GM10248 (cell line): ENCODE data around the gene ZNF714.
"Not testable (repeated sequence)": the region's sequence is repeated elsewhere in the genome, so short reads cannot be mapped to it uniquely, and the experiment has no call there.

ENCODE experiments used
- CTCF ChIA-PET: fragments of 300-600 bp; sonication (Branson Sonifier 250); formaldehyde crosslinking; extraction: SDS; loops from one replicate; lab custom pipeline; 2021; ENCODE audit warnings: antibody characterized with exemption; lab: Yijun Ruan, JAX
- POLR2A ChIA-PET: fragments of 350-650 bp; sonication (Branson Sonifier 250); formaldehyde crosslinking; extraction: SDS; loops from one replicate; lab custom pipeline; 2020; ENCODE audit warnings: antibody characterized with exemption; lab: Yijun Ruan, JAX
- DNase-seq: peaks from one replicate; pipeline ENCODE4 v3.0.0; 2012; ENCODE audit errors: extremely low spot score
- CTCF ChIP-seq: IDR thresholded peaks from 2 replicates; pipeline ENCODE4 v1.5.1; 2012; ENCODE audit warnings: mild to moderate bottlenecking, low read depth; ENCODE audit errors: extremely low read depth, missing control alignments, control extremely low read depth

The ZNF714 gene

GRCh38 chr19:21138130-21138529 lies 56.1 kb downstream of the ZNF714 start:
- CTCF ChIA-PET = no interaction called here
- POLR2A ChIA-PET = no interaction called here
- no peak for TF ChIP-seq CTCF
- no peak for DNase-seq

- CTCF ChIA-PET, DNase-seq: not testable (repeated sequence)
- POLR2A ChIA-PET = interaction anchor here (0.7 kb wide), 1 partner anchor 37 kb away, joined by 3 read pairs; no protein-coding TSS in a partner anchor
Observed at GRCh38 chr19:21141006-21141405, 59.0 kb downstream of the ZNF714 start.

- POLR2A ChIA-PET = interaction anchor here (0.7 to 1.1 kb wide), 4 partner anchors 9 to 626 kb away, joined by 3 to 6 read pairs (median 4); partner anchors contain the start of genes ZNF100 and ZNF714
- DNase-seq = peak; percentile 83
- CTCF ChIA-PET = no interaction called here
- no peak for TF ChIP-seq CTCF
Observed at GRCh38 chr19:21141787-21142464, 59.9 kb downstream of the ZNF714 start, which contains the start of gene ZNF431. Gene ZNF431 (plus strand): TSS chr19:21142040. CDS start chr19:21142184, 144 bp downstream.

GRCh38 chr19:21143428-21143827 lies 61.4 kb downstream of the ZNF714 start:
- CTCF ChIA-PET = interaction anchor here (1.0 kb wide), 1 partner anchor 61 kb away, joined by 3 read pairs; the partner anchor contains the start of gene ZNF714
- POLR2A ChIA-PET = no interaction called here

GRCh38 chr19:21143854-21144253 lies 61.9 kb downstream of the ZNF714 start:
- no peak for DNase-seq
- ChIA-PET CTCF (interaction anchor here (1.0 kb wide), 1 partner anchor 62 kb away, joined by 3 read pairs; the partner anchor contains the start of gene ZNF714), POLR2A (no interaction called here)
- TF ChIP-seq CTCF = no peak

More at GRCh38 chr19:21143428-21143827, 61.4 kb downstream of the ZNF714 start:
- no peak for DNase-seq
- no peak for TF ChIP-seq CTCF

GRCh38 chr19:21147540-21147939 lies 65.5 kb downstream of the ZNF714 start:
- DNase-seq = no peak
- CTCF ChIA-PET = interaction anchor here (0.8 kb wide), 1 partner anchor 9 kb away, joined by 3 read pairs; no protein-coding TSS in a partner anchor
- POLR2A ChIA-PET = no interaction called here
- TF ChIP-seq CTCF = no peak

GRCh38 chr19:21148681-21149080 lies 66.7 kb downstream of the ZNF714 start:
- TF ChIP-seq CTCF = no peak
- CTCF ChIA-PET = no interaction called here
- POLR2A ChIA-PET = no interaction called here
- DNase-seq = no peak
